ENCODE results near the gene BANF2.

Gene BANF2

DNA sequence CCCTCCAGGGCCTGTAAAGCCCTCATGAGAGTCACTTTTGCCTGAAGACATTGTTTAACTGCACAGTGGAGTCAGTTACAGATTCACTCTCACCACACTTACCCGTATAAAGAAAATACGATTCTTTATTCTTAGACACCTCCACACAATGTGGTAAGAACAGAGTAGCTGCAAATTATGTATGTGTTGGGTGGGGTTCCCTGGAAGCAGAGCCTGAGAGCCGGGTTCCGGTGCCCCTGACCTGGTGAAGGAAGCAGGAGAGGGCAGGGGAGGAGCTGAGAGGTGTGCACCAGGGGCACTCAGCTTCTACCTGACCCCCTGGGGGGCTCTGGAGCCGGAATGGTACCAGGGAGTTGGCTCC lies 11.5 kb downstream of the BANF2 start:
- DNase-seq = no peak

DNA sequence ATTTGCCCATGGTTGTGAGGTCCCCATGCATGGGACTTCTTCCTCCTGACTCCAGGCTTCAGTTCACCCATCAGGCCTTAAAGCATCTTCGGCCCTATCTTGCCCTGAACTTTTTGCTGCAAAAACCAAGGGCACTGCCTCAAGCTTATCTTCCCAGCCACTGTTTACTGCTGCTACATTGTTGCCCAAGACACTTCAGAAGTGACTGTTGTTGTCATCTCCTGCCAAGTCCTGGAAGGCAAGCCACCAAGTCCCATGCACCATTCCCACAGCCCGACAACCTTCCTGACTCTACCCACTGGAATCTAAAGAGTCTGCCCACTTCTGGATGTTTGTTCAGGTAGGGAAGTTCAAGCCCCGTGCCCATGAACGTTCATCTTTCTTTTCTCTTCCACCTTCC lies 12.4 kb downstream of the BANF2 start:
- no peak for DNase-seq

DNA sequence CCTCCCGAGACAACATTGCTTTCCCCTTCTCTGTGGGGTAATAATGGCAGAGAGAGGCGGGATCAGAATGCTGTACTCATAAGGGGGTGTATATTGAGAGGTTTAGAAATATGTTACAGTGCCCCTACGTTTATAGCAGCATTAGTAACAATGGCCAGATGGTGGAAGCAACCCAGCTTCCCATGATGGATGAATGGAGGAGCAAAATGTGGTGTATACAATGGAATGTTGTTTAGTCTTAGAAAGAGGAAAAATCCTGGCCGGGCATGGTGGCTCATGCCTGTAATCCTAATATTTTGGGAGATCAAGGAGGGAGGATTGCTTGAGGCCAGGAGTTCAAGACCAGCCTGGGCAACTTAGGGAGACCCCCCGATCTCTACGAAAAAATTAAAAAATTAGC lies 12.9 kb downstream of the BANF2 start:
- DNase-seq = no peak

DNA sequence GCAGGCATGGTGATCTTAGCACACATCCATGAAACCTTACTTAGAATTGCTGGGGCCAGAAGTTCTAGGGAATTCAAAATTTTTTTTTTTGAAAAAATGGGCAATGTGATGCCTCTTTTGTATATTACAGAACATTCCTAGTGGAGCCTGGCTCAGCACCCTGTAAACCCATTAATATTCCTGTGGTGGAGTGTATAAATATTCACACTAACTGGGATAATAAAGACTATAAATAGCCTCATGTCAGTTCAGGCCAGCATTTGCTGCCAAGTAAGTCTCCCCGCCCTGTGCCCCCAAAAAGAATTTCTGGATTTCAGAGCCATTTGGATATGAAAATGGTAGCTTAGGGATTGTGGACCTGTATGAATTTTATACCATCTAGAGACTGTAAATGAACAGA lies 14.8 kb downstream of the BANF2 start:
- DNase-seq = no peak

DNA sequence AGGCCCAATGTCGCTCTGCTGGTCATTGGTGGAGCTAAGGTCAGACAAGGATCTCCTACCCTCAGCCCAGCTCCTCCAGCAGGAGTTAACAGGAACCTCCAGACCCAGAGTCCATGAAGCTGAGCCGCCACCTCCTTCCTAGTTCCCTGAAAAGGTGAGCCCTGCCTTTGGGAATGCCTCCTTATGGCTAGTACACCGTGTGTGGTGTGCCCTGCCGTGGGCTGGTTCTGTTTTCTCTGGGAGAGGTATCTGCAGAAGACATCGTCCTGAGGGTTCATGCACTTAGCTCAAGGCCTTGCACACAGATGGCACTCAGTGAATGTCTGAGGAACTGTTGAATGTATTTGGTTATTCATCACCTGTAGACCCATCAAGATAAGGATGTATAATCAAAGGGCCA lies 15.3 kb downstream of the BANF2 start:
- no peak for DNase-seq

DNA sequence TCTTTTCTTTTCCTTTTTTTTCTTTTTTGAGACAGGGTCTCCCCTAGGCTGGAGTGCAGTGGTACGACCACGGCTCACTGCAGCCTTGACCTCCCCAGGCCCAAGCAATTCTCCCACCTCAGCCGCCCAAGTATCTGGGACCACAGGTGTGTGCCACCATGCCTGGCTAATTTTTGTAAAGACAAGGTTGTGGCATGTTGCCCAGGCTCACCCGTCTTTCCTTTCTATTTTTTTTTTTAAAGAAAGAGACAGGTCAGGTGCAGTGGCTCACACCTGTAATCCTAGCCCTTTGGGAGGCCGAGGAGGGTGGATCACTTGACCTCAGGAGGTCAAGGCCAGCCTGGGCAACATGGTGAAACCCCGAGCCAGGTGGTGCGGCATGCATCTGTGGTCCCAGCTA lies 16.6 kb downstream of the BANF2 start:
- no peak for DNase-seq

DNA sequence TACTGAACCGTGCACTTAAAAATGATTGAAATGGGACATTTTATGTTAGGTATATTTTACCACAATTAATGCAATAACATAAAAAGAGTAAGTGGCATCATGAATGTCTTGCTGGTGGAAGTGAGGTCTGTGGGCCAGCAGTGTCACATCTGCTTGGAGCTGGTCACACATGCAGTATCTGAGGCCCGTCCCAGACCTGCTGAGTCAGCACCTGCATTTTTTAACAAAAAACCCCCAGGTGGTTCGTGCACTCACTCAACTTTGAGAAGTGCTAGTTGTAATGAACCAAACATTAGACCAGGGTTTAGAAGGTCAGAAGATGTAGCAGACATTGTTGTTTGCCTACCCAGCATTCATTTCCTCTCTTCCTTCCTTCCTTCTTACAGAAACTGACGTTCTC lies 21.0 kb downstream of the BANF2 start:
- no peak for DNase-seq

DNA sequence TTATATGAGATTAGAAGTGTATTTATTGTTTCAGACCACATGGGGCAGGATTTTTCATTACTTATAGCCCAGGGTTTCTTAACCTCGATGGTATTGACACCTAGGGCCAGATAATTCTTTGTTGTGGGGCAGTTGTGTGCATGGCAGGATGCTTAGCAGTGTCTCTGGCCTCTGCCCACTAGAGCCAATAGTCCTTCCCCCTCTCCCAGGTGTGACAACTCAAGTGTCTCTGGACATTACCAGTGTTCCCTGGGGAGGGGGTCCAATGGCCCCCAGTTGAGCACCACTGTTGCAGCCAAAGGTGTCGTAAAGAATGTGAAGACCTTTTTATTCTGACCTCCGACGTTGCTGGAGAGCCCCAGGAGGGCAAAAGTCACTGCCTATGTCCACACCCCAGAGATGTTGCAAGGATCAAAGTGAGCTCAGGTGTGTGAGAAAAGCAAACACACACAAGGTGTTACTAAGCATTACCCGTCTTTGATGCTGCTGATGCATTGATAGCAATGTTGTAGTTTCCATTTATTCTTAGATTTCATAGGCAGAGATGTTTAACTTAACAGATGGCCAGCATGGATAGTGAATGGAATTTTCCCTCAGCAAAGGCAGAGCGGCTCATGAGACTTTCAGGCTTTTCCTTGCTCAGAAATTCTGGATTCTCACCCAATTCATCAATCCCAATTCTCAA lies 22.2 kb downstream of the BANF2 start:
- no peak for DNase-seq

DNA sequence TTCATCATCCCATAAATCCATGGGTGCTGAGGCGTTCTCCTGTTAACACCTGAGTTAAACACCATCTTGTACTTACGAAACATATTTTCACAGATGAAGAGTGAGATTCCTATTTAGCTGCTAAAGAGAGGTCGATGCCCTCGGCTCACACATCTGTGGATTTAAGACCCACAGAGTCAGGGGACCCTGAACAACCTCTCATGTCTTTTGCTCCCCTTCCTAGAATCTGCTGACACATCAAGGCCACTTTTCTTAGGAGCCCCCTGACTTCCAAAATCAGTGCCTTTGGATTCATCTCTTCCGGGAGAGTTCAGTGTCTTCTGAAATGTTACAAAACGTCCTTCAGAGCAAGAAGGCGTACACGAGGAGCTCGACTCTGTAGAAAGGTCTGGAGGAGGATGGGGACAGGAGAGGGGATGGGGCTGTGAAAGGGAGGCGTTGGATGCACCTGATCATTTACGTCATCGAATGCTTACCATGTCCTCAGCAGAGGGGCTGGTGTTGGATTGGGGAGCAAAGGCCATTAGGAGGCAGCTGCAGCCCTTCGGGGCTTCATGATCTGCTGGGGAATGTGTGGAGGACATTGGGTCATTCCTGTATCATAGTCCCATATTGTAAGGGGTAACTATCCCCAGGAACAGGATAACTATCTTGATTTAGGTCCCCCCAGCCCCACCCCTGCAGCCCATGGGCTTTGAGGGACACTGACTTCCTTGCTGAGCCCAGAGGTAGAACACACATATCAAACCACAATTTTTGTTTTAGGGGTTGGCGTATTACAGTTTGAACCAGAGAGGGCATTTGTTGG lies 22.9 kb downstream of the BANF2 start:
- DNase-seq = no peak

DNA sequence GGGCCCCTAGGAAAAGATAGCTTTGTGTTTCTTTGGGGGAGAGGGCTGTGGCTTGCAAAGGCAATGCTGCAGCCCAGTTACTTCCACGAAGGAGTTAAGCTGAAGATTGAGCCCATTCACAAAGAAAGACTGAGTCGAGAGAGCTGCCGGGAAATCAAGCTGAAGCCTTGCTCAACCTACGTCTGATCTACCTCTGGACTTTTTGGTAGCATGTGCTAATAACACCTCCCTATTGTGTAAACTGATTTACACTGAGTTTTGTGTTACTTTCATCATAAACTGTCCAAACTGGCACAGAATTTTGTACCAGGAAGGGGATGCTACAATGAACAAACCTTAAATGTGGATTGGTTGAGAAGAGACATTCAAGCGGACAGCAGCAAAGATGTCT lies 23.5 kb downstream of the BANF2 start:
- no peak for DNase-seq

DNA sequence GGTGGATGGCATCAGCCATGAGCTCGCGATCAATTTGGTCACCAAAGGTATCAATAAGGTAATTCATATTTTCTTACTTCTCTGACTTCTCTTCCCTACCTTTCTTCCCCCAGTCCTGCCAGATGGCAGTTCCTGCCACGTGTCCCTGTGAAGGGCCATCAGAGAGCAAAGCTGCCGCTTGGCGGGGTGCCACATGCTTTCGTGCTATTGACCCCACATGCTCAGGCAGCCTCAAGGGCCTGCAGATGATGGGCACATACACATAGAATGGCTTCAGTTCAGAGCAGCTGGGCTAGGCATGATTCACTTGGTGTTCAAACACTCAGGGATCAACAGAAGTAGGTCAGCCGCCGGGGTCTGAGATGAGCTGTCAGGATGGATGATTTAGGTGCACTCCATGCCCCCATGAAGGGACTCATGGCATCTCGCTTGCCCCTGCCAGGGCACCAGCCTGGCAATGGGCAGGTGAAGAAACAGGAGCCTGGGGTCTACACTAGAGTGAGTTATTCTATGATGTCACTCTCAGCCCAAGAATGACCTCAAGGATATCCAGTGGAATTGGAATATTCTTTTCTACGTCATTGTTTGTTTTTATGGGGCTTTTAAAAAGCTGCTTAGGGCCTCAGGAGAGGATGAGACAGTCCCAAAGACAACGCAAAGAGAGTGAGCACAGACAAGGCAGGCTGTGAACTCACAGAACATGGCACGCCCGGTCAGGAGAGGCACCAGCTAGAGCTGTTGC lies 25.5 kb downstream of the BANF2 start:
- peak; percentile 3 for DNase-seq

DNA sequence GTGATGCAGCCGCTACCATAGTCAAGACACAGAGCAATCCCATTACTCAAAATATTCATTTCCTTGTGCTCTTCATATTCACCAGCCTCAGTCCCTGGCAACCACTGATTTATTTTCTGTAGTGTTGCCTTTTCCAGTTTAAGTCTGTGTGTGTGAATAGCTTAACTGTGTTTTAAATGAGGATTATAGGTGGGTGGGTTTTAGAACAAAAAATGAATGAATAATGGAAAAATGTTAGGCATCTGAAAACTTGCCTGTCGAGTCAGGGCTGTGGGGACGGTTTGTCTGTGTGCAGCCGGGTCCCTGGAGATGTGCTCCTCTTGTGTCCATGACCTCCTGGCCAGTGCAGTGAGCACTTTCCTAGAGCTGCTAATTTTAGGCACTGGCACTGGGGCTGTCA lies 27.1 kb downstream of the BANF2 start:
- no peak for DNase-seq

DNA sequence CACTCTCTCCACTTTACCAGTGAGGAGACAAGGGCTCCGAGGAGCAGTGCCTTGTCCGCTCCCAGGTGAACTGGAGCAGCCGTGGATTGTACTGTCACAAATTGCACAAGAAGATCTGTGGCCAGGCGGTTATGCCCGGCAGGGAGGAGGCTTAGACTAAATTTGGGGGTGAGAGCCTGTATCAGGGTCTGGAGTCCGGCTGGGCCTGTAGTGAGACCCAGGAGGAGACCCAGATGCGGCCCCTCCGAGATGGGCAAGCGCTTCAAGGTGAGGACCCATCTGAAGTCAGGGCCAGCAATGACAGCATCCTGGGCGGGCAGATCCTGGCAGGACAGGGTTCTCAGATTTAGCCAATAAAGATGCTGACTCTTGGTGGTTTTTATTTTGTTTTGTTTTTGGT lies 27.6 kb downstream of the BANF2 start:
- DNase-seq = no peak

DNA sequence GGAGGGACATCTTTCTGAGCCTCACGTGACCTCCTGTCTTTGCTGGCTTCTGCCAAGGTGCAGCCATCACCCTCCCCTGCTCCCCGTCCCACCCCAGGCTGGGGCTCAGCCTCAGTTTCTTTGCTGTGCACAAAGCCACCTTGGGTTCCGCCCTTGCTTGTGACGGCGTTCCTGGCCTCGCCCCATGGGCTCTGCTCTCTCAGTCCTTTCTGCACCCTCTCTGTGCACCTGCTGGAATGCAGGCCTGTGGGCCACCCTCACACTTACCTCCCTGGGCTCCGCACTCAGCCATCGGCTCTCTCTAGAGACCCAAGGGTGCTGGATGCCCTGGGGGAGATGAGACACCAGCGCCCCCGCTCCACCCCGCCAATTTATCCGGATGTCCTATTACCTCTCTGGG lies 28.3 kb downstream of the BANF2 start:
- no peak for DNase-seq

DNA sequence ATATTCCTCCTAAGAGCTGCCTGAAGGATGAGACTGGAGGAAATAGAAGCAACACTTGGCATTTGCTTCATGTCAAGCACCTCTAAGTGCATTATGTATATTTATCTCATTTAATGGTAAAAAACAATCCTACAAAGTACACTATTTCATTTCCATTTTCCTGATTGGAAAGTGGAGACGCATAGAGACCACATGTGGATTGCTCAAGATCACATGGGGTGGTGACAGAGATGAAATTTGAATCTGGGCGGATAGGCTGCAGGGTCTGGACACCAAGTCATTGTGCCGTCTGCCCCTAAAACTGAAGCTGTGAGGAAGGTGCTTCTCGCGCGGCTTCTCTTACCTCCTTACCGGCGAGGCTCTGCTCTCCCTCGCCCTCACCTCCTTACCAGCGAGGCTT lies 30.3 kb downstream of the BANF2 start:
- DNase-seq = no peak

DNA sequence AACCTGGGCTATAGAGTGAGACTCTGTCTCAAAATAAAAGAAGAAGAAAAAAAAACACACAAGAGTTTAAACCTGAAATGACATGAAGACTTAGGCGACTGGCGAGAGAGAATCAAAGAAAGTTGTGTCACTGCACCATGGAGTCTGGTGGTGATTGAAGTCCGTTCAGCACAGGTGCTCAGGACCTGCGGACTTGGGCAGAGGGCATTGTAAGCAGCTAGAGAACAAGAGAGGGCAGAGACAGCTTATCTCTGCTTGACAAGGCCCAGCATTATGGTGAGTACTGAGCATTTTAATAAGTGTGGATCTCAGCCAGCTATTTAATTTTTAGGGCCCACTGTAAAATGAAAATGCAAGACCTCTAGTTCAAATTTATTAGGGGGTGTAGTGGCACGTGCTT lies 31.5 kb downstream of the BANF2 start:
- no peak for DNase-seq

DNA sequence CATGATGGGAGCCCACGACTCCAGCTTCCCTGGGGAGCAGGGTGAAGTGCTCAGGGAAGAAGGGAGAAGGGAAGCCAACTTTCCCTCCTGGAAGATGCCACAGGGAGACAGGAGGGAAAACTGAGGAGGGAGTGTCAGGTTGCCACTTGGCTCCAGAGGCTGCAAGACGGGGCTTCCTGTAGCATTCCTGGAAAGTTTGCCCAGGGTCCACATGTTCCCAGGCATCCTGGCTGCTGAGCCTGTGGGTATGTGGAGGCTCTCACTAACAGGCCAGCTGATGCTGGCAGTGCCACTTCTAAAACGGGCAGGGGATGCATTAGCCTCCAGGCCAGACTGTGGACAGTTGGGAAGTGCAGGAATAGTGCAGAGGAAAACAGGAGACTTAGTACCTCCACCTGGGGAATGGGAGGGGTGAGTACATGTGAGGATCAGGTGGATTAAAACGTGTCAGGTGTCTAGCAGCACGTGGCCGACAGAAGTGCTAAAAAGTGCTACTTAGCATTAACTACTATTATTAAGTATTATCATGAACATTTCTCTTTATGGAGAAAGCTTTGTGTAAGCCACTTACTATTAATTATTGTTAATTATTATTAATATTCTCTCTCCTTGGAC lies 33.2 kb downstream of the BANF2 start:
- DNase-seq = no peak

DNA sequence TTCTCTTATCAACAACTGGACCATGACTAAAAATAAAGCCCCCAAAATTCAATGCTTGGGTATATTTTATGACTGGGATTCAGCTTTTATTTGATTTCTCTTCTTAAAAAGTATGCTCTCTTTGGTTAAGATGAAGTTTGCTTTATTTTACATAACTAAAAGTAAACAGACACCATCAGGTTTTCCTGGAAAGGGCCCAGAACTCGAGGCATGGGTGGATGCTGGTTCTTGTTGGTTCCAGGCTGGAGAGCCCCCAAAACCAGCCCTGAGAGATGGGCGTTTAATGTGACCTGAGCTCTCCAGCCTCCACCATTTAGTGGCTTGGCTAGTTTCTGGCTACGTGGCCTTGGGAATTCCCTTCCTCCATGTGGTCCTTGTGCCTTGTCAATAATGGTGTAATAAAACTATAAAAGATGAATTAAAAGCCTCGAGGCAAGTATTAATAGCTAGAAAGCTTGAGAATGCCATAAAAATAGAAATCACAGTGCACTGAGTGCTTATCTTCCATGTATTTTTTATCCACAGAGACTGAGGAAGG lies 34.1 kb downstream of the BANF2 start:
- no peak for DNase-seq

DNA sequence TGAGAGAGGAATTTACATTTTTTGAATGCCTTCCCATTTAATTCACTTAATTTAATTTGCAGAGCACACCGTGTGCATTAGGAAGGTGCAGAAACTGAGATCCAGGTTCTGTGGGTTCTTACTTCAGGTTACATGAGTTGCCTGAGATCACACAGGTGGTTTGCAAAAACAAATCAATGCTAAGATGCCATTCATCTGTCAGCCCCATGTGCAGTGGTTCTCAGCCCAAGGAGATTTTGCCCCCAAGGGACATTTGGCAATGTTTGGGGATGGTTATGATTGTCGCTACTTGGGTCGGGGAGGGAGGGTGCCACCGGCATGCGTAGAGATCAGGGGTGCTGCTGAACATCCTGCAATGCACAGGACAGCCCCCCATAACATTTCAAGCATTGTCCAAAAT lies 34.6 kb downstream of the BANF2 start:
- no peak for DNase-seq

DNA sequence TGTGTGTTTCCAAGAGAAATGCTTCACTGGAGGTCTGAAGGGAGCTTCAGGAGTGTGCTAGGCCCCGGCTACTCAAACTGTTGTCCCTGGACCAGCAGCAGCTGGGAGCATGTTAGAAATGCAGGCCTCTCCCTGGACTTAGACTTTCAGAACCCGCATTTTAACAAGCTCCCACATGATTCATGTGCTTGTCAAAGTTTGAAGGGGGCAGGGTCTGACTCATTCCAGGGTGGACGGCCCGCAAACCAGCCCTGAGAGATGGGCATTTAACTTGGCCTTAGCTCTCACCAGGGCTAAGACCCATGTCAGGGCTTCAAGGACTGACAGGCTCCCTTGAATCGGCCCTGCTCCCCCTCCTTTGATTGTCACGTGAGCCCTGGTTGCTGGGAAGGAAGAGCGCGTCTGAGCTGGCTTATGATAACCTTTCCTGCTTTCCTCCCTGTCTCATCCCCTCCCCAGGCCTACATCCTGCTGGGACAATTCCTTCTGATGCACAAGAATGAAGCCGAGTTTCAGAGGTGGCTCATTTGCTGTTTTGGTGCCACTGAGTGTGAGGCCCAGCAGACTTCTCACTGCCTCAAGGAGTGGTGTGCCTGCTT lies 35.5 kb downstream of the BANF2 start:
- no peak for DNase-seq

DNA sequence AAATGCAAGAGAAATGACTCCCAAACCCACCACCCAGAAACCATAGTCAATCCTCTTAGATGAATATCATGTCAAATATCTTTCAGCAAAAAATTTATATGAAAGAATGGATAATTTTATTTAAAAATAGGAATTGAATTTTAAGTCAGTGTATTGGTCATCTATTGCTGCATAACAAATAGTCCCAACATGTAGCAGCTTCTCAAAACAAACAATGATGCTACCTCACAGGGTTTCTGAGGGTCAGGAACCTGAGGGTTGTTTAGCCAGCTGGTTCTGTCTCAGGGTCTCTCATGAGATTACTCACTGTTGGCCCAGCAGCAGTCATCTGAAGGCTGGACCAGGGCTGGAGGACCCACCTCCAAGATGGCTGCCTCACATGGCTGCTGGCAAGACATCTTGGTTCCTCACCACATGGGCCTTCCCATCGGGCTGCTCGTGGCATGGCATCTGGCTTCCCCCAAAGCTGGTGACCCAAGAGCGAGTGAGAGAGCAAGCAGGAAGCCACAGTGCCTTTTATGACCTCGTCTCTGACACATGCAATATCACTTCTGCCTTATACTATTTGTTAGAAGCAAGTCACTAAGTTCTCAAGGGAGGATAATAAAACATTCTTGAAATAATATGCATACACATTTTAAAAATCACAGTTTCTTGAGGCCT lies 36.3 kb downstream of the BANF2 start:
- DNase-seq = no peak

DNA sequence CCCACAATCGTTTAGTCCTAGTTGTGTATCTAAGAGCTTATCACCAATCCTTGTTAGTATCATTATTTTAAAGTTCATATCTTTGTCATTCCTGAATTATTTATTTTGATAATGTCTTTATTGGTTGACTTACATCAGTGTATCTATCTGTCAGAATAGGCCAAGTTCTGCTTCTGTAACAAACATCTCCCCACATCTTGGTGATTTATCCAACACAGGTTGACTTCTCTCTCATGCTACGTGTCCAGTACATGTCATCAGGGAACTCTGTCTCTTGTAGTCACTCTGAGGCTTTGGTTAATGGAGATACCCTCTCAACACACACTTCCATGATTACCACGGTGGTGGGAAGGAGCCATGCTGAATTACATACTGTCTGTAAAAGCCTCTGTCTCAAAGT lies 38.4 kb downstream of the BANF2 start:
- no peak for DNase-seq

DNA sequence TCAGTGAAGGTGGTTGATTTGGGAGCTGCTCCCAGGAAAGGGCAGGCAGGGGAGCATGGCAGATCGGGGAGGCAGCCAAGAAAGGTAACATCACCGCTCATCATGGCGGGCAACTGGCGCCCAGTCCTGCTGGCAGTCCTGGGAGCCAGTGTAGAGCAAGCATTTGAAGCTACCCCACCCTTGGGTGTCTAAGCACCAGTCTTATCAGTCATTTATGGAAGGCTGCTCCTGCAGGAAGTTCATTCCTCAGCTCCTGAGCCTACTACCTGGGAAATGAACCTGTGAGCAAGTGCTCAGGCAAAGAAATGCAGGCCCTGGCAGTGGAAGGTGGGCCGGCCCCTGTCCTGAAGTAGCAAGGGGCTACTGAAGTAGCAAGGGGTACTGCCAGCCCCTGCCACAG lies 41.5 kb downstream of the BANF2 start:
- no peak for DNase-seq
